ENCODE measurements around the gene POLDIP3.
A peak's percentile ranks its signal among the peaks of the same experiment; 100 is the strongest.
"Not testable (repeated sequence)": the region's sequence is repeated elsewhere in the genome, so short reads cannot be mapped to it uniquely, and the experiment has no call there.

The POLDIP3 gene

DNA sequence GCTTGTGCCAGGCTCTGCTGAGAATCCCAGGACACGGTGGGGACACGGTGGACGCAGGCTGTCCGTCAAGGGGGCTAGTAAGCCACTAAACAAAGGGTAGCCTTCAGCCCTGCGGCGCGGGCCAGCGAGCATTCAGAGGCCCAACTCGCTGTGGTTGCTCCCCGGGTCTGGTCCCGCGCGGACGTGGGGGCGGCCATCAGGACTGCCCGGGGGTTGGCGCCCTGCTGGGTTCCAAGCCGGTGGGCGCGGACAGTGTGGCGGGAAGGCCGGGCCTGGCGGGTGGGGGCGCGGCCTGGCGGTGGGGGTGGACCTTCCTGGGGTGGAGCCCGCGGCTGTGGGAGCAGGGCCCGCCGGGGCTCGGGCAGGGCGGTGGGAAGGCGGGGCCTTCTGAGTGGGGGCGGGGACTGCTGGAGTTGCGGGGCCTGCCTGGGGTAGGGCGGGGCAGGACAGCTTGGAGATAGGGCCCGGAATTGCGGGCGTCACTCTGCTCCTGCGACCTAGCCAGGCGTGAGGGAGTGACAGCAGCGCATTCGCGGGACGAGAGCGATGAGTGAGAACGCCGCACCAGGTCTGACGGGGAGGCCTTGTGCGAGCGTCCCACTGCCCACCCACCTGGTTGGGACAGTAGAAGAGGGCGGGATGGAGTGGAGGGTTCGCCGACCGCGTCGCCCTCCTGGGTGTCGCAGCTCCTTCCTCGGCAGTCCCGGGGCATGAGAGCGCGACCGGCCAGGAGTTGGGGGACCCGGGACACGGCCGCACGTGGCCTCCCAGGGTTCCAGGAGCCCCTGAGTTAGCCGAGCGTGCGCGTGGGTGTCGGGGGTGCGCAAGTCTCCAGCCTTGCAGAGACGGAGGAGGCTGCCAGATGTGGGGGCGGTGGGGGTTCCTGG, 61.0 kb downstream of the POLDIP3 start, which contains the start of gene SERHL2:
Gene SERHL2, plus strand, starts transcription at position 482 of the 887 bp plus-strand sequence. Its CDS starts 65 bp downstream, at position 547.
- peak; percentile 97 for DNase-seq
- peak; percentile 97 for ATAC-seq

DNA sequence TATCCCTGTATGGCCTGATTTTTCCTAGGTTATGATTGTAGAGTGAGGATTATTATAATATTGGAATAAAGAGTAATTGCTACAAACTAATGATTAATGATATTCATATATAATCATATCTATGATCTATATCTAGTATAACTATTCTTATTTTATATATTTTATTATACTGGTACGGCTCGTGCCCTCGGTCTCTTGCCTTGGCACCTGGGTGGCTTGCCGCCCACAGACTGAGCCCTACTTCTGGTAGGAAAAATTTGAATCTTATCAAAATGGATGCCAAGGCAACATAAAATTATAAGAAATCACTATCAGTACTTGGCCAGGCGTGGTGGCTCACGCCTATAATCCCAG, 62.4 kb downstream of the POLDIP3 start:
- not testable (repeated sequence) for DNase-seq, ATAC-seq

DNA sequence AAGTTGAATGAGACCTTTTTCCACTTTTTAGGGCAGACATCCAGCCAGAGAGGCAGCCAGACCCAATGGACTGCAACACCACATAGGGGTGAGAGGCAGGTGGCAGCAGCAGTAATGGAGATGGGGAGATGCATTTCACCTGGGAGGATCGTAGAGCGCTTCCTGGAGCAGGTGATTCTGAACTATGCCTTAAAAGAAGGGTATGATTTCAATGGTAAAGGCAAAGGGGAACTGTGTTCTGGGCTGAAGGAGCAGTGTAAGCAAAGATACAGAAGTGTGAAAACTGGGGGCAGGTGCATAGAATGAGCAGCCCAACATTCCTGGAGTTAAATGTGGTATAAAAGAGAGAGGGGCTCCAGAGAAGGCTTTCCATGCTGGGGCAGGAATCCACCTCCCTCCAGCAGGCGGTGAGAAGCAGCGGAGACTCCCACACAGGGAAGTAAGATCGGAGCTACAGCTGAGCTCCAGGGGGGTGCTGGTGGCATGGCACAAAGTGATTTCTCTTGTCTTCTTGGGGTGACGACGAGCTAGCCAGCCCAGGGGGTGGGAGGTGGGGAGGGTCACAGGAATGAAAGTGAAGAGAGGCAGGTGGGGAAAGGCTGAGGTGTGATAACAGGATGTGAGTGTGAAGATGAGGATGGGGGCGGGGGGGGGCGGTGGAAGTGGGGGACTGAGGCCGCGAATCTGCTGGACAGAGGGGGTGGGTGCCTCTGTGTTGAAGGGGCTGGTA, 65.2 kb downstream of the POLDIP3 start:
- DNase-seq: no peak
- no peak for ATAC-seq

DNA sequence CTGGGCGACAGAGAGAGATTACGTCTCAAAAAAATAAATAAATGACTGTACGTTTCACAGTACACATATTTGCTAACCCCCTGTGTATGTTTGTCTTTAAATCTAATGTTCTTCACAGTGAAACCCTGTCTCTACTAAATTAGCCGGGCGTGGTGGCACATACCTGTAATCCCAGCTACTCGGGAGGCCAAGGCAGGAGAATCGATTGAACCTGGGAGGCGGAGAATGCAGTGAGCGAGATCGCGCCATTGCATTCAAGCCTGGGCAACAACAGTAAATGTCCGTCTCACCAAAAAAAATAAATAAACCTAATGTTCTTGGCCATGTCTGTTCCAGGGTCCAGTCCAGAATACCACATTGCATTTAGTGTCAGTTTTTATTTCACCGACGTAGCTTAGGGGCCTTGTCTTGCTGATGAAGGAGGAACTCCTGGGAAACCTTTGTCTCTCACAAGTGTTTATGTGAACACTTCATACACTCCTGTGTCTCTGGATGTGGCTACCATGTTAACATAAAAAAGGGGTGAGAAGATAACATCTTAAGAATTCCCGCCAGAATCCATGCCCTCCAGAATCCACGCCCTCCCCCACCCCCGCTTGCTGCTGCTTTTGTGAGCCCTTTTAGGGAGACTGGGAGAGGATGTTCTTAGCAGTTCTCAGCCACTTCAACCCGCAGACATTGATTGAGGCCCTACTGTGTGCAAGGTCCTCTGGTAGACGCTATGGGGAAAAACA, 65.9 kb downstream of the POLDIP3 start:
- DNase-seq (no peak), ATAC-seq (no peak)

DNA sequence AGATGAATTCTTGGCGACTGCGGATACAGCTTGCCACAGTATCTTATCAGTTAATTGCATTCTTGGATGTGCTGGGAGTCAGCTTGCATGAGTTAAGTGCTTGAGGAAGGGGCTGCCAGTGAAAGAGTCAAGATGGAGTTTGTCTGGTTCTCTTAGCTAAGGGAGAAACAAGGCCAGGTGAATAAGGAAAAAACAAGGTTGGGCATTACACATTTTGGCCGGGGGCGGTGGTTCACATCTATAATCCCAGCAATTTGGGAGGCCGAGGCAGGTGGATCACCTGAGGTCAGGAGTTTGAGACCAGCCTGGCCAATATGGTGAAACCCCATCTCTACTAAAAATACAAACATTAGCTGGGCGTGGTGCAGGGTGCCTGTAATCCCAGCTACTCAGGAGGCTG, 66.6 kb downstream of the POLDIP3 start:
- ATAC-seq, DNase-seq: not testable (repeated sequence)

DNA sequence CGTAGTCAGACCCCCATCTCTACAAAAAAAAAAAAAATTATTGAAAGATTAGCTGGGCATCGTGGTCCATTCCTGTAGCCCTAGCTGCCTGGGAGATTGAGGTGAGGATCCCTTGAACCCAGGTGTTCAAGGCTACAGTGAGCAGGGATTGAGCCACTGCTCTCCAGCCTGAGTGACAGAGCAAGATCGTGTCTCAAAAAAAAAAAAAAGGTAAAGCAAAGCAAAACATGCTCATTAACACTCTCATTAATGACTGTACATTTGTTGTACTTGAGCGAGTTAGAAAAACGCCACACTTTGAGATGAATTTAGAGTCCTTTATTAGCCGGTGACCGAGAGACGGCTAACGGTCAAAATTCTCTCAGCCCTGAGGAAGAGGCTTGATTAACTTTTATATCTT, 67.1 kb downstream of the POLDIP3 start:
- DNase-seq: no peak
- ATAC-seq: no peak

DNA sequence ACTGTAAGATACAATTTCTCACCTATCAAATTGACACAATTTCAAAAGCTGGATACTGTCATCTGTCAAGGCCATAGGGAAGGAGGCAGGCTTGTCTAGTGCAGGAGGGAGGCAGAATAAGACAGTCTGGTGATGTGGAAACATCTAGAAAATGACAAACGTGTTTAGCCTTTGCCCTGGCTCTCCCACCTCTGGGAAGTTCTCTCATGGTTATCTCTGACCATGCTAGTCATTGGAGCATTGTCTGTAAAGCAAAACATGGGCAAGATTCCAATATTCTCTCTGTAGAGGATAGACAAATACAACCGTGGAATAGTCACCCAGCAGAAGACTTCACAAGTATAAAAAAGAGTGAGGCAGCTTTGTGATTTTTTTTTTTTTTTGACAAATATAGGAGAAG, 70.0 kb downstream of the POLDIP3 start:
- ATAC-seq (no peak), DNase-seq (no peak)

DNA sequence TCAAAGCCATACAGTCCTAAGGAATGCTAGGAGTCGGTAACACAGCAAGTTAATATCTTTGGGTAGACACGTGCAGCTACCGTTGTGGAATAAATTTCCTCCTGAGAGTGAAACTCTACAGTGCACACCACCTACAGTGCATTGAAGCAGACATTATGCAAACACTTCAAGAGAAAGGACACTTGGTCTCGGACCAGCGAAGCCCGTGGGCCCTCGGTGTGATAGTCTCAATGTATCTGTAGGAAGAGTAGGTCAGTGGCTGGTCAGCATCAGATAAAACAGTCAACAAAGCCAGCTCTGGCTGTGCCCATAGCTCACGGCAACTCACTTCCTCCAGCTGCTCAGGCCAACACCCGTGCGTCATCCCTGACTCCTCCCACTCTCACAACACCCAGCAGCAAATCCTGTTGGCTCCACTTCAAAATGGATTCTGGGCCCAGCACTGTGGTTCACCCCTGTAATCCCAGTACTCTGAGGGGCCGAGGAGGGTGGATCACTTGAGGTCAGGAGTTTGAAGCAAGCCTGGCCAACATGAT, 75.4 kb downstream of the POLDIP3 start:
- DNase-seq, ATAC-seq: not testable (repeated sequence)

DNA sequence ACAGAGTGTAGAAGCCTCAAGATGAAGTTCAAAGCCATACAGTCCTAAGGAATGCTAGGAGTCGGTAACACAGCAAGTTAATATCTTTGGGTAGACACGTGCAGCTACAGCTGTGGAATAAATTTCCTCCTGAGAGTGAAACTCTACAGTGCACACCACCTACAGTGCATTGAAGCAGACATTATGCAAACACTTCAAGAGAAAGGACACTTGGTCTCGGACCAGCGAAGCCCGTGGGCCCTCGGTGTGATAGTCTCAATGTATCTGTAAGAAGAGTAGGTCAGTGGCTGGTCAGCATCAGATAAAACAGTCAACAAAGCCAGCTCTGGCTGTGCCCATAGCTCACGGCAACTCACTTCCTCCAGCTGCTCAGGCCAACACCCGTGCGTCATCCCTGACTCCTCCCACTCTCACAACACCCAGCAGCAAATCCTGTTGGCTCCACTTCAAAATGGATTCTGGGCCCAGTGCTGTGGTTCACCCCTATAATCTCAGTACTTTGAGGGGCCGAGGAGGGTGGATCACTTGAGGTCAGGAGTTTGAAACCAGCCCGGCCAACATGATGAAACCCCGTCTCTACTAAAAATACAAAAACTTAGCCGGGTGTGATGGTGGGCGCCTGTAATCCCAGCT, 77.4 kb downstream of the POLDIP3 start:
- peak; percentile 60 for ATAC-seq
- not testable (repeated sequence) for DNase-seq

DNA sequence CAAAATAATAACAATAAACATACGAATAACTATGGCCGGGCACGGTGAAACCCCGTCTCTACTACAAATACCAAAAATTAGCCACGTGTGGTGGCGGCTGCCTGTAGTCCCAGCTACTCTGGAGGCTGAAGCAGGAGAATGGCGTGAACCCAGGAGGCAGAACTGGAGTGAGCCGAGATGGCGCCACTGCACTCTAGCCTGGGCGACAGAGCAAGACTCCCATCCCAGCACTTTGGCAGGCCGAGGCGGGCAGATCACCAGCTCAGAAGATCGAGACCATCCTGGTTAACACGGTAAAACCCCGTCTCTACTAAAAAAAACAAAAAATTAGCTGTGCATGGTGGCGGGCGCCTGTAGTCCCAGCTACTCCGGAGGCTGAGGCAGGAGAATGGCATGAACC, 78.0 kb downstream of the POLDIP3 start:
- not testable (repeated sequence) for ATAC-seq, DNase-seq

DNA sequence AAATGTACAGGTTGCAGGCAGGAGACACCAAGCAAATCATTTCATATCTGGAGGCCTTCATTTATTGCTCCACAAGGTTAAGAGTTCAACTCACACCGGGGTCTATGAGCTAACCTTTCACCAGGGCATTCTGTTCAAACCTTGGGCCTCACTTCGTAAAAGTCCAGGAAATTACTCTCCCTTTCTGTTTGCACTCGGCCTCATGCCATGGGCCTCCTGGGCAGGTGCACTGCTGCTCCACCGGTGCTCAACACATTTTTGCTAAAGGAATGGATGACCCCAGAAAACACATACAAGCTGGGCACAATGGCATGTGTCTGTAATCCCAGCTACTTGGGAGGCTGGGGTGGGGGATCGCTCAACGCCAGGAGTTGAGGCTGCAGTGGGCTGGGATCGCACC, 78.5 kb downstream of the POLDIP3 start:
- ATAC-seq (no peak), DNase-seq (no peak)

DNA sequence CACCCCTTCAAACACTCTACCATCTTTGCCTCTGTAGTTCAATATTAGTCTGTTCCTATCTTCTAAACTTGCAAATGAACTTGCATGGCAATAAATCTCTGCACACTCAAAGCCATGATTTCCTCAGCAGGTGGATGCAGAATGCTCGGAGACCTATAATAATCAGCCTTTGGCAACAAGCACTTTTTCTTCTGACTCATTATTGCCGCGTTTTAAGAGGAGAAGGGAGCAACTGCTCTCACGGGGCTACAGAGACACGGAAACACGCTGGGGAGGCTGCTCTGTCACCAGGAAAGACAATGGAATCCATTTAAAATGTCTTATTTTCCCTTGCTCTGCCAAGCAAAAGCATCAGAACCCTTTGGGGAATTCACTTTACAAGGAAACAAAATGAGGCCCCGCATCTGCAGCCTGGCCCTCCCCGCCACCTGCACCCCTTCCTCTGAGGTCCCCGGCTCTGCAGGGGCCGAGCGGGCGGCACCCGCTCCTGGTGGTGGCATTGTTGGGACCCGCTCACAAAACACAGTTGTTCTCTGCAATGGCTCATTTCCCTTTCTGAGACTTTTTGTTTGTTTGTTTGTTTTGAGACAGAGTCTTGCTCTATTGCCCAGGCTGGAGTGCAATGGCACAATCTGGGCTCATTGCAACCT, 79.5 kb downstream of the POLDIP3 start:
- not testable (repeated sequence) for DNase-seq, ATAC-seq
